MM.1S (cell line): Measurements from ENCODE around the gene MICALL1.
"Not testable (repeated sequence)": the region's sequence is repeated elsewhere in the genome, so short reads cannot be mapped to it uniquely, and the experiment has no call there.

Experiments
- DNase-seq: peaks from one replicate; pipeline ENCODE4 v3.0.0-alpha.2; 2015
- H2AFZ ChIP-seq: fragments of 300-600 bp; sonication (generic); 2 replicates; pipeline ENCODE4 v1.6.0; 2016; ENCODE audit warnings: antibody characterized with exemption, low read length
- H3F3A ChIP-seq: fragments of 300-600 bp; sonication (generic); 2 replicates; pipeline ENCODE4 v1.6.1; 2016; ENCODE audit warnings: mild to moderate bottlenecking, antibody characterized with exemption, low read length, moderate library complexity, mixed read lengths; ENCODE audit not compliant: insufficient read depth
- H3K27ac ChIP-seq: fragments of 300-600 bp; sonication (generic); 2 replicates; pipeline ENCODE4 v1.5.1; 2016; ENCODE audit warnings: mild to moderate bottlenecking, low read length
- H3K27me3 ChIP-seq: fragments of 300-600 bp; sonication (generic); replicated peaks from 2 replicates; pipeline ENCODE4 v1.6.0; 2016; ENCODE audit warnings: low read length; ENCODE audit not compliant: insufficient read depth
- H3K36me3 ChIP-seq: fragments of 300-600 bp; sonication (generic); replicated peaks from 2 replicates; pipeline ENCODE4 v1.6.1; 2016; ENCODE audit warnings: mild to moderate bottlenecking, low read length, mixed read lengths; ENCODE audit not compliant: insufficient read depth
- H3K4me1 ChIP-seq: fragments of 300-600 bp; sonication (generic); 2 replicates; pipeline ENCODE4 v1.6.1; 2016; ENCODE audit warnings: low read length, mixed read lengths
- H3K4me2 ChIP-seq: fragments of 300-600 bp; sonication (generic); 2 replicates; pipeline ENCODE4 v1.6.0; 2016; ENCODE audit warnings: low read depth, low read length
- H3K4me3 ChIP-seq: fragments of 300-600 bp; sonication (generic); 2 replicates; pipeline ENCODE4 v1.5.1; 2016; ENCODE audit warnings: low read length, mixed read lengths
- H3K79me2 ChIP-seq: fragments of 300-600 bp; sonication (generic); 2 replicates; pipeline ENCODE4 v1.6.1; 2016; ENCODE audit warnings: mixed run types, low read length, mixed read lengths
- H3K9ac ChIP-seq: fragments of 300-600 bp; sonication (generic); 2 replicates; pipeline ENCODE4 v1.6.1; 2016; ENCODE audit warnings: low read length, mixed read lengths
- H3K9me2 ChIP-seq: fragments of 300-600 bp; sonication (generic); replicated peaks from 2 replicates; pipeline ENCODE4 v1.6.1; 2016; ENCODE audit warnings: mild to moderate bottlenecking, low read length, mixed read lengths; ENCODE audit not compliant: insufficient read depth
- H3K9me3 ChIP-seq: fragments of 300-600 bp; sonication (generic); replicated peaks from 2 replicates; pipeline ENCODE4 v1.6.1; 2016; ENCODE audit warnings: mild to moderate bottlenecking, low read length, mixed read lengths; ENCODE audit not compliant: insufficient read depth
- H4K20me1 ChIP-seq: fragments of 300-600 bp; sonication (generic); 2 replicates; pipeline ENCODE4 v1.6.1; 2016; ENCODE audit warnings: mild to moderate bottlenecking, low read length, moderate library complexity, mixed read lengths; ENCODE audit not compliant: insufficient read depth
- CTCF ChIP-seq: fragments of 300-600 bp; sonication (generic); IDR thresholded peaks from 2 replicates; pipeline ENCODE4 v1.5.1; 2016; ENCODE audit warnings: antibody characterized with exemption, low read length, mixed read lengths
- EZH2 ChIP-seq: fragments of 300-600 bp; sonication (generic); optimal IDR thresholded peaks from 2 replicates; pipeline ENCODE3; 2017; ENCODE audit warnings: low read depth, mild to moderate bottlenecking, antibody characterized with exemption, low read length, mixed read lengths
- EZH2phosphoT487 ChIP-seq: fragments of 300-600 bp; sonication (generic); IDR thresholded peaks from 2 replicates; pipeline ENCODE4 v1.6.1; 2018; ENCODE audit warnings: antibody characterized with exemption, low read length

MICALL1 gene

GRCh38 chr22:37943136-37943824, 37.2 kb downstream of the MICALL1 start:
- no peak for TF ChIP-seq EZH2
- TF ChIP-seq CTCF = no peak
- no peak for TF ChIP-seq EZH2phosphoT487
- Histone ChIP-seq H3K27me3 (no peaks in the 10 kb centered on the region), H3K27ac (no peak overlapping the region), H2AFZ (no peak overlapping the region), H3F3A (no peaks in the 10 kb centered on the region), H3K36me3 (no peaks in the 10 kb centered on the region), H3K9me2 (no peaks in the 10 kb centered on the region), H3K9me3 (no peaks in the 10 kb centered on the region), H3K79me2 (no peaks in the 10 kb centered on the region), H3K4me3 (no peak overlapping the region), H3K9ac (no peak overlapping the region), H3K4me1 (no peaks in the 10 kb centered on the region), H3K4me2 (no peak overlapping the region), H4K20me1 (no peaks in the 10 kb centered on the region)
- no peak for DNase-seq

- Histone ChIP-seq H3F3A (no peaks in the 10 kb centered on the region), H3K4me1 (no peaks in the 10 kb centered on the region), H3K4me3 (no peak overlapping the region), H3K36me3 (no peaks in the 10 kb centered on the region), H3K4me2 (no peak overlapping the region), H3K27me3 (no peaks in the 10 kb centered on the region), H4K20me1 (no peaks in the 10 kb centered on the region), H3K27ac (no peak overlapping the region), H2AFZ (no peak overlapping the region), H3K9me3 (no peaks in the 10 kb centered on the region), H3K9ac (no peak overlapping the region), H3K79me2 (no peaks in the 10 kb centered on the region), H3K9me2 (no peaks in the 10 kb centered on the region)
- TF ChIP-seq EZH2phosphoT487 (no peak), EZH2 (no peak), CTCF (no peak)
- DNase-seq = no peak
These were observed 37.7 kb downstream of the MICALL1 start for GRCh38 chr22:37943825-37944198.

- H3K9me2 ChIP-seq, H3K36me3 ChIP-seq, H3K79me2 ChIP-seq, H3K27me3 ChIP-seq, H3K4me3 ChIP-seq, H3K4me2 ChIP-seq, H3K9ac ChIP-seq, H4K20me1 ChIP-seq, H3K27ac ChIP-seq, H3K9me3 ChIP-seq, H3F3A ChIP-seq, H2AFZ ChIP-seq, DNase-seq, H3K4me1 ChIP-seq: not testable (repeated sequence)
These were observed 38.3 kb downstream of the MICALL1 start for GRCh38 chr22:37944423-37944822.

GRCh38 chr22:37947142-37947795, 41.2 kb downstream of the MICALL1 start:
- H3F3A ChIP-seq, H3K27me3 ChIP-seq, H4K20me1 ChIP-seq, H3K79me2 ChIP-seq, H3K4me3 ChIP-seq, H2AFZ ChIP-seq, H3K9ac ChIP-seq, H3K9me3 ChIP-seq, H3K27ac ChIP-seq, H3K9me2 ChIP-seq, H3K4me1 ChIP-seq, DNase-seq, H3K4me2 ChIP-seq, H3K36me3 ChIP-seq: not testable (repeated sequence)
